ENCODE measurements around the gene PI4KA.
A peak's percentile ranks its signal among the peaks of the same experiment; 100 is the strongest.

The PI4KA gene

GRCh38 chr22:20881869-20882815 is 23.5 kb upstream of the PI4KA start:
- no peak for DNase-seq

GRCh38 chr22:20881231-20881630 is 22.6 kb upstream of the PI4KA start:
- DNase-seq = no peak

- no peak for DNase-seq
Observed at GRCh38 chr22:20877715-20878114, 19.1 kb upstream of the PI4KA start.

- DNase-seq = no peak
Observed at GRCh38 chr22:20875296-20875695, 16.7 kb upstream of the PI4KA start.

GRCh38 chr22:20873214-20873613 is 14.6 kb upstream of the PI4KA start:
- no peak for DNase-seq

GRCh38 chr22:20869234-20869633 is 10.6 kb upstream of the PI4KA start:
- DNase-seq = no peak

GRCh38 chr22:20868025-20868962 is 9.7 kb upstream of the PI4KA start:
- no peak for DNase-seq

GRCh38 chr22:20867179-20868024 is 8.8 kb upstream of the PI4KA start:
- no peak for DNase-seq

GRCh38 chr22:20866736-20867135 is 8.1 kb upstream of the PI4KA start:
- DNase-seq = no peak

- DNase-seq = no peak
Observed at GRCh38 chr22:20865875-20866445, 7.3 kb upstream of the PI4KA start.

- DNase-seq = no peak
Observed at GRCh38 chr22:20865331-20865730, 6.7 kb upstream of the PI4KA start.

GRCh38 chr22:20864186-20864908 is 5.7 kb upstream of the PI4KA start:
- DNase-seq = no peak

- no peak for DNase-seq
Observed at GRCh38 chr22:20863366-20863765, 4.8 kb upstream of the PI4KA start.

GRCh38 chr22:20862540-20862939 is 3.9 kb upstream of the PI4KA start:
- DNase-seq = no peak

GRCh38 chr22:20859615-20860014 is 1.0 kb upstream of the PI4KA start:
- no peak for DNase-seq

GRCh38 chr22:20857838-20858614 is 585 bp downstream of the PI4KA start:
- peak; percentile 19 to 89 (median 80) for DNase-seq

GRCh38 chr22:20857247-20857643 is 1.4 kb downstream of the PI4KA start:
- no peak for DNase-seq

- DNase-seq = no peak
Observed at GRCh38 chr22:20853236-20853660, 5.4 kb downstream of the PI4KA start.

GRCh38 chr22:20852503-20852902 is 6.1 kb downstream of the PI4KA start:
- DNase-seq = no peak

- no peak for DNase-seq
Observed at GRCh38 chr22:20852076-20852475, 6.5 kb downstream of the PI4KA start.

Data from stimulated activated naive CD4-positive, alpha-beta T cell (primary cell).